Type B pancreatic cell (in vitro differentiated cells): ENCODE data around the gene GFOD1. TPM values are rescaled to one million over a fixed set of nuclear protein-coding genes. Genes with fewer than 3 reads are reported as not detected.

Experiments
- DNase-seq: peaks from one replicate; pipeline ENCODE4 v3.0.0; 2021; ENCODE audit warnings: mixed read lengths; ENCODE audit not compliant: unreplicated experiment; ENCODE audit errors: extremely low spot score
- H3K27ac Mint-ChIP-seq: 2 replicates; pipeline ENCODE4 v1.8.0; 2021; ENCODE audit warnings: mild to moderate bottlenecking, mixed read lengths
- H3K27me3 Mint-ChIP-seq: 2 replicates; pipeline ENCODE4 v1.8.0; 2021; ENCODE audit warnings: mixed read lengths
- H3K36me3 Mint-ChIP-seq: 2 replicates; pipeline ENCODE4 v1.8.0; 2021; ENCODE audit warnings: mixed read lengths
- H3K4me1 Mint-ChIP-seq: one replicate; pipeline ENCODE4 v1.8.0; 2021; ENCODE audit warnings: mixed read lengths; ENCODE audit not compliant: unreplicated experiment
- H3K4me3 Mint-ChIP-seq: 2 replicates; pipeline ENCODE4 v1.8.0; 2021; ENCODE audit warnings: mild to moderate bottlenecking, mixed read lengths
- H3K9me3 Mint-ChIP-seq: 2 replicates; pipeline ENCODE4 v1.8.0; 2021; ENCODE audit warnings: mixed read lengths
- total RNA-seq: library from RNA; stranded (reverse); gene quantifications from 2 replicates; pipeline ENCODE4 v1.2.1, GENCODE V29; 2021; ENCODE audit warnings: low replicate concordance
- TF ChIP-seq, protein P1 (sequence below): fragments of 200-600 bp; sonication (generic); conservative IDR thresholded peaks from 2 replicates; pipeline ENCODE4 v1.5.0; 2021; ENCODE audit warnings: antibody characterized with exemption, mild to moderate bottlenecking

The GFOD1 gene
- total RNA-seq, 1 donor from 2014 or later: 4.8 TPM

DNA sequence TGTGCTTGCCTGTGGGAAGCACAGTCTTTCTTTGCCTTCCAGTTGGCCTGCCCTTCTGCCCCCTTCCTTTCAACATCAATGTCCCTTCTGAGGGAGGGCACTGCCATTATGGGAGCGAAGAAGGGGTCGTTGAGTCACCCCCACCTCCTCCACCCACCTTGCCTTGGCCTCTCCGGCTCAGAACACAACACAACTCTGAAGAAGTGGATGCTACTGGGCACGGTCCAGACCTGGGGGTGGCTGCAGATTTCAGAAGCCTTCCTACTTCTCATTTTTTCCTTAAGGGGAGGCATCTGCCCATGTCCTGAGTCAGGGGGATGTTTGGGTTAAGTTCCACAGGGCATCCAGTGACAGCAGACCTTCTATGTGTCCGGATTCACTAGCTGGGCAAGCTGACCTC is 72.1 kb downstream of the GFOD1 start:
- H3K9me3 Mint-ChIP-seq: no peaks in the 10 kb centered on the region
- TF ChIP-seq, protein P1, sequence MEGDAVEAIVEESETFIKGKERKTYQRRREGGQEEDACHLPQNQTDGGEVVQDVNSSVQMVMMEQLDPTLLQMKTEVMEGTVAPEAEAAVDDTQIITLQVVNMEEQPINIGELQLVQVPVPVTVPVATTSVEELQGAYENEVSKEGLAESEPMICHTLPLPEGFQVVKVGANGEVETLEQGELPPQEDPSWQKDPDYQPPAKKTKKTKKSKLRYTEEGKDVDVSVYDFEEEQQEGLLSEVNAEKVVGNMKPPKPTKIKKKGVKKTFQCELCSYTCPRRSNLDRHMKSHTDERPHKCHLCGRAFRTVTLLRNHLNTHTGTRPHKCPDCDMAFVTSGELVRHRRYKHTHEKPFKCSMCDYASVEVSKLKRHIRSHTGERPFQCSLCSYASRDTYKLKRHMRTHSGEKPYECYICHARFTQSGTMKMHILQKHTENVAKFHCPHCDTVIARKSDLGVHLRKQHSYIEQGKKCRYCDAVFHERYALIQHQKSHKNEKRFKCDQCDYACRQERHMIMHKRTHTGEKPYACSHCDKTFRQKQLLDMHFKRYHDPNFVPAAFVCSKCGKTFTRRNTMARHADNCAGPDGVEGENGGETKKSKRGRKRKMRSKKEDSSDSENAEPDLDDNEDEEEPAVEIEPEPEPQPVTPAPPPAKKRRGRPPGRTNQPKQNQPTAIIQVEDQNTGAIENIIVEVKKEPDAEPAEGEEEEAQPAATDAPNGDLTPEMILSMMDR: no peak
- H3K27me3 Mint-ChIP-seq: no peaks in the 10 kb centered on the region
- H3K4me1 Mint-ChIP-seq: peaks cover 24% of the 10 kb centered on the region
- H3K4me3 Mint-ChIP-seq: no peak overlapping the region
- H3K27ac Mint-ChIP-seq: peak overlapping the region; percentile 39
- H3K36me3 Mint-ChIP-seq: no peaks in the 10 kb centered on the region
- no peak for DNase-seq

DNA sequence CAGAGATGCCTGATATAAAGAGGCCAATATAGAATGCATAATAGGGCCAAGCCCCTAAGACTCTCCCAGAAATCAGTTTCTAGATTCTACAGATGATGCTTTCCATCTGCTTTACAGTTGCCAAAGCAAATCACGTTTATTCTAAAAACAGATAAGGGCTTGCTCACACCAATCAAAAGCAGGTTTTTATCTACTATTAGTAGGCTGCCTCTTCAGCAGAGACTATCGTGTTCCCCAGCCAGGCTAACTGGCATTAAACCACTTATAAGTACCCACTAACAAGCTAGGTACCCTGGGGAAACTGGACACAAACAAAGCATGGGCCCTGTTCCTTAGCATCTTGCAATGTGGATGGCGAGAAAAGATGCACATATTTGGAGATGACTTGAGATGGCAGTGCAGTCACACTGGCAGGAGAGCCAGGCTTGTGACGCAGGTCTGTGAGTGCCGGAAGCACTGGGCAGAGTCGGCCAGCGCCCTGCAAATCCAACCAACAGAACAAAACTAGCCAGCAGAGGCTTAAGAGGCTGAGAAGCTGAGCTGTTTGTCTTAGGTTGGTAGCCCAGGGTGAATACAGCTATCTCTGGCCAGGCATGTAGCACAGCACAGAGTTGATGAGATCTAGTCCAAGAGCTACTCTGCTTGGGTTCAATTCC is 73.4 kb downstream of the GFOD1 start:
- Mint-ChIP-seq H3K4me1 (peaks cover 22% of the 10 kb centered on the region), H3K9me3 (no peaks in the 10 kb centered on the region), H3K4me3 (no peak overlapping the region), H3K36me3 (no peaks in the 10 kb centered on the region), H3K27me3 (no peaks in the 10 kb centered on the region), H3K27ac (no peak overlapping the region)
- TF ChIP-seq, protein P1: no peak
- no peak for DNase-seq

DNA sequence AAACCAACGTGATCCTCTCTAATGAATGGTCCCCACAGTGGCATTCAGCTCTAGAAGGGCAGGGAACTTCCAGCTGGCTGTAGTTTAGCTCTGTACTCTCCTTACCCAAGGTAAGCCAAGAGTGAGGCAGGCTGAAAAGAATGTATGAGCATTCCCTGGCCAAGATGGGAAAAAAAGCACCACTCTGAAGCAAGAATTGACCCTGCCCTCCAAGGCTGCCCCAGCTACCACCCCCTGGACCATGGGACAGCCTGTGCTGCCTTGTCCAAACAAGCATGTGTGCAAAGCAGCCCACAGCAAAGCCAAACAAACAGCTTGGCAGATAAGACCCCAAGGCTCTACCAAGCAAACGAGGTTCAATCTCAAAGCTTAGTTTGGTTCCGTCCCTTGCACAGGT is 73.9 kb downstream of the GFOD1 start:
- no peak overlapping the region for H3K4me3 Mint-ChIP-seq
- no peak for DNase-seq
- H3K4me1 Mint-ChIP-seq: peaks cover 22% of the 10 kb centered on the region
- TF ChIP-seq, protein P1: no peak
- no peak overlapping the region for H3K27ac Mint-ChIP-seq
- H3K27me3 Mint-ChIP-seq: no peaks in the 10 kb centered on the region
- H3K36me3 Mint-ChIP-seq: no peaks in the 10 kb centered on the region
- H3K9me3 Mint-ChIP-seq: no peaks in the 10 kb centered on the region

DNA sequence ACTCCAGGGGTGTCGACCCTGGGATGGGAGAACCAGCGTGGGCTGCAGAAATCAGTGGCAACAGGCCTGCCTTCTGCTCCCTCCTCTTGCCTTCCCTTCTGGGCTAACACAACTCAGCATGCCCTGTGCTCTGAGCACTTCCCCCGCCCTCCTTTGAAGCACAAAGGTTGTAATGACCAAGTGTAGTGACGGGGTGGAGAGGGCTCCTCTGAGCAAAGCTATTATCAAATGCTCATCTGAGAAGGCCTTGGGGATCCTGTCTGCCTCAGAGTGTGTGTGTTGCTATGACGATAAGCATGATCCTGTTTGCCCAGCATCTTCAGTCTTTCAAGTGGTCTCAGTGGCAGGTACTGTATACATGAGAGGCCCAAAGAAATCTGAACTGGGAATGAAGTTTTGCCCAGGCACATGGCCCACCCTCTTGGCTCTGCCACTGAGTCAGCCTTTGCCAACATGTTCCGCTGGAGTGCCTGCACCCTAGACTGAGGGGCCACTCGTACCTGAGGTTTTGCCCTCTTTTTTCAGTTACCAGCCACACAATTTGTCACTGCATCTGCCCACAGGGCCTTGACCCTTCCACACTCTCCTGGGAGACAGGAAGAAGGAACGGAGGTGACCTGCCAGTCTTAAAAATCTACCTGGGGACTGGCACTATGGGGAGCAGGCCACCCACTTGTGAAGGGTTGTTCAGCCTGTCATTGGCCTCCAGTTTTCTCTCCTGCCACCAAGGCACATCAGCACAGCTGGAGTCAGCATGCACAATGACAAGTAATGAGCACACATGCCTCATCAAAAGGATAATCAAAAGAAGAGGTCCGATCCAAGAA is 74.5 kb downstream of the GFOD1 start:
- H3K36me3 Mint-ChIP-seq: no peaks in the 10 kb centered on the region
- no peak for DNase-seq
- peaks cover 22% of the 10 kb centered on the region for H3K4me1 Mint-ChIP-seq
- H3K4me3 Mint-ChIP-seq: no peak overlapping the region
- TF ChIP-seq, protein P1: no peak
- no peaks in the 10 kb centered on the region for H3K27me3 Mint-ChIP-seq
- H3K9me3 Mint-ChIP-seq: no peaks in the 10 kb centered on the region
- H3K27ac Mint-ChIP-seq: no peak overlapping the region

DNA sequence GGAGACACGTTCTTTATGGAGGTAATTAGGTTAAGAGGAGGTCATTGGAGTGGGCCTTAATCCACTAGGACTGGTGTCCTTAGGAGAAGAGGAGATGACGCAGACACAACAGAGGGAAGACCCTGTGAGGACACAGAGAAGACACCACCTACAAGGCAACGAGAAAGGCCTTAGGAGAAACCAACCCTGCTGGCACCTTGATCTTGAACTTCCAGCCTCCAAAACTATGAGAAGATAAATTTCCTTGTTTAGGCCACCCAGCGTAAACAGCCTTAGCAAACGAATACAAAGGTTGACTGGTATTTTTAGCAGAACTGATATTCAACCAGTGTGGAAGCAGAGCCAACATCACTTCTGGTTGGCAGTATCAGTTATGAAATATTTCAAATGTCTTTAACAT is 75.2 kb downstream of the GFOD1 start:
- Mint-ChIP-seq H3K27me3 (no peaks in the 10 kb centered on the region), H3K4me1 (peaks cover 22% of the 10 kb centered on the region), H3K27ac (no peak overlapping the region), H3K36me3 (no peaks in the 10 kb centered on the region), H3K9me3 (peaks cover 3% of the 10 kb centered on the region), H3K4me3 (no peak overlapping the region)
- TF ChIP-seq, protein P1: no peak
- no peak for DNase-seq
